GM12878 (cell line): Measurements from ENCODE around the gene BMF. TPM values are rescaled to one million over a fixed set of nuclear protein-coding genes. Genes with fewer than 3 reads are reported as not detected.

Source experiments
- ATAC-seq: fragments of 200-7000 bp; cut with Tn5 transposase; 3 replicates; pipeline ENCODE4 v1.9.1; 2020; ENCODE audit warnings: mild to moderate bottlenecking, moderate library complexity
- BruUV-seq: library from RNA; stranded (reverse); fragments of 400-500 nt; replicated peaks from 2 replicates; lab custom pipeline; 2021; lab: Mats Ljungman, UMichigan
- CTCF ChIA-PET: fragments of 300-600 bp; sonication (Branson Sonifier 250); formaldehyde crosslinking; extraction: SDS; loops from one replicate; lab custom pipeline; 2021; ENCODE audit warnings: inconsistent platforms; lab: Yijun Ruan, JAX
- POLR2A ChIA-PET: fragments of 350-600 bp; formaldehyde crosslinking; extraction: SDS; loops from one replicate; lab custom pipeline; 2021; ENCODE audit warnings: inconsistent platforms; lab: Charles Lee
- RAD21 ChIA-PET: fragments of 300-600 bp; sonication (Branson Sonifier 250); formaldehyde crosslinking; loops from one replicate; lab custom pipeline; 2023; ENCODE audit warnings: antibody characterized with exemption; ENCODE audit not compliant: unreplicated experiment; lab: Charles Lee
- SMC1A ChIA-PET: fragments of 300-600 bp; sonication (Branson Sonifier 250); formaldehyde crosslinking; loops from one replicate; lab custom pipeline; 2023; ENCODE audit not compliant: unreplicated experiment, uncharacterized antibody; lab: Charles Lee
- DNase-seq: peaks from one replicate; pipeline ENCODE4 v3.0.0-alpha.2; 2011; ENCODE audit warnings: low read depth, low spot score
- FAIRE-seq: peaks from 3 replicates; lab custom pipeline; 2011; peaks lifted over from hg19 to GRCh38; lab: Jason Lieb, UNC
- H2AFZ ChIP-seq: 2 replicates; pipeline ENCODE4 v1.6.0; 2011; ENCODE audit warnings: low read depth, low read length, control low read depth; ENCODE audit not compliant: control insufficient read depth
- H3K27ac ChIP-seq: 2 replicates; pipeline ENCODE4 v1.5.1; 2011; ENCODE audit warnings: control low read depth; ENCODE audit not compliant: control insufficient read depth, insufficient read depth
- H3K27me3 ChIP-seq, 2 experiments: replicated peaks in 1 of 2; 2 replicates each; pipeline versions ENCODE4 v1.6.0 to v1.6.1; 2011; ENCODE audit warnings: low read length in 1 of 2; ENCODE audit not compliant: control insufficient read depth in 2 of 2, insufficient read depth in 2 of 2
- H3K36me3 ChIP-seq, 2 experiments: 2 replicates each; pipeline ENCODE4 v1.5.1; 2011; ENCODE audit warnings: low read length in 1 of 2; ENCODE audit not compliant: control insufficient read depth in 2 of 2, insufficient read depth in 2 of 2
- H3K4me1 ChIP-seq: 2 replicates; pipeline ENCODE4 v1.6.1; 2011; ENCODE audit warnings: mild to moderate bottlenecking, low read length, moderate library complexity, mixed read lengths; ENCODE audit not compliant: control insufficient read depth, insufficient read depth
- H3K4me2 ChIP-seq: 2 replicates; pipeline ENCODE4 v1.6.0; 2011; ENCODE audit warnings: control low read depth; ENCODE audit not compliant: control insufficient read depth, insufficient read depth
- H3K4me3 ChIP-seq: fragments of 200-600 bp; sonication (generic); 2 replicates; pipeline ENCODE4 v1.5.1; 2016
- H3K79me2 ChIP-seq: 2 replicates; pipeline ENCODE4 v1.6.0; 2011; ENCODE audit warnings: low read length; ENCODE audit not compliant: control insufficient read depth, insufficient read depth
- H3K9ac ChIP-seq: 2 replicates; pipeline ENCODE4 v1.8.0; 2011; ENCODE audit warnings: low read length, control low read depth, mixed read lengths; ENCODE audit not compliant: control insufficient read depth, insufficient read depth
- H3K9me3 ChIP-seq: replicated peaks from 3 replicates; pipeline ENCODE4 v1.5.1; 2011; ENCODE audit warnings: mild to moderate bottlenecking, low read length; ENCODE audit not compliant: control insufficient read depth, insufficient read depth
- H4K20me1 ChIP-seq: 2 replicates; pipeline ENCODE4 v1.6.0; 2011; ENCODE audit not compliant: control insufficient read depth, insufficient read depth
- CBX3 ChIP-seq: fragments of 200-600 bp; sonication (generic); IDR thresholded peaks from 2 replicates; pipeline ENCODE4 v1.6.1; 2016; ENCODE audit warnings: low read depth, borderline replicate concordance
- CEBPZ ChIP-seq: fragments of 150-350 bp; IDR thresholded peaks from 2 replicates; pipeline ENCODE4 v1.6.1; 2016; ENCODE audit warnings: low read depth, low read length
- CREM ChIP-seq: IDR thresholded peaks from 2 replicates; pipeline ENCODE4 v1.6.1; 2014; ENCODE audit warnings: antibody characterized with exemption, low read depth
- EP300 ChIP-seq, 2 experiments: fragments of 150-350 bp in 1 of 2; IDR thresholded peaks; 2 replicates each; pipeline ENCODE4 v1.6.1; 2011 to 2012; ENCODE audit warnings: low read depth in 2 of 2, low read length in 2 of 2, borderline replicate concordance in 1 of 2, improper control_type of control experiment in 1 of 2, inconsistent platforms in 1 of 2; ENCODE audit not compliant: control insufficient read depth in 1 of 2
- MTA2 ChIP-seq: fragments of 450-650 bp; IDR thresholded peaks from 2 replicates; pipeline ENCODE4 v1.6.1; 2016; ENCODE audit warnings: low read depth, mild to moderate bottlenecking, moderate library complexity
- MYB ChIP-seq: fragments of 150-350 bp; IDR thresholded peaks from 2 replicates; pipeline ENCODE4 v1.6.1; 2014; ENCODE audit warnings: mild to moderate bottlenecking, low read depth, low read length, borderline replicate concordance
- REST ChIP-seq: IDR thresholded peaks from 2 replicates; pipeline ENCODE4 v1.6.1; 2012; ENCODE audit warnings: mild to moderate bottlenecking, low read depth, low read length
- ZNF687 ChIP-seq: fragments of 450-650 bp; IDR thresholded peaks from 2 replicates; pipeline ENCODE4 v1.6.1; 2017; ENCODE audit warnings: mild to moderate bottlenecking, moderate library complexity
- WGBS: methylation state at CpG from one replicate; pipeline ENCODE4 v1.1.6; 2016; ENCODE audit warnings: low lambda C conversion rate; ENCODE audit not compliant: insufficient replicate concordance, insufficient coverage; ENCODE audit errors: missing lambda C conversion rate; 5-methylcytosine and 5-hydroxymethylcytosine counted together
- in situ Hi-C: fragments of 300-500 bp; cut with MboI; formaldehyde crosslinking; loops from 9 replicates; pipeline ENCODE4 v1.14.3; 2018; ENCODE audit warnings: mixed read lengths
- intact Hi-C: fragments of 100-400 bp; cut with micrococcal nuclease; formaldehyde crosslinking; loops from one replicate; pipeline ENCODE4 v1.14.2; 2022; ENCODE audit not compliant: unreplicated experiment
- polyA plus RNA-seq, 11 experiments: library from polyadenylated mRNA; depleted of rRNA in 4 of 11; unstranded in 6 of 11; stranded (reverse) in 5 of 11; fragments of >200 nt; fragmentation: Nextera tagmentation in 4 of 11; fragmentation: Illumina TruSeq in 1 of 11; extraction: Ambion mirVana in 4 of 11; extraction: Trizol in 1 of 11; gene quantifications; 1 replicate in 1 of 11; 2 replicates in 10 of 11; pipeline versions ENCODE4 v1.2.1 to v1.2.3, GENCODE V29; 2011 to 2016; ENCODE audit warnings: inconsistent platforms in 2 of 11, missing spikeins in 2 of 11, low read depth in 1 of 11
- total RNA-seq, 4 experiments: library from RNA; depleted of rRNA in 3 of 4; stranded (reverse); fragments of >200 nt in 3 of 4; fragmentation: Illumina TruSeq in 1 of 4; extraction: Trizol in 1 of 4; gene quantifications; 2 replicates each; pipeline versions ENCODE4 v1.2.1 to v1.2.3, GENCODE V29; 2013 to 2021

Gene BMF
- total and polyA plus RNA-seq, 10 of the 15 experiments (the other 5 are each of a cell fraction or from before 2014, with no cell fraction given), result 0.82 to 34.9 (median 16.9) TPM

- H3K27me3 ChIP-seq, result no peaks in the 10 kb centered on the region
- WGBS, result 17% methylated on average over 6 of the region's 6 CpGs
- H3K27ac ChIP-seq, result peak overlapping the region; percentile 89
- peak overlapping the region; percentile 88 for H3K4me2 ChIP-seq
- no peaks in the 10 kb centered on the region for H3K9me3 ChIP-seq
- H3K4me3 ChIP-seq, result no peak overlapping the region
- intact Hi-C loops (no loop called here), in situ Hi-C loops (loop anchor here (10.0 kb wide), 1 partner anchor 50 kb away; the partner anchor contains the start of gene BMF)
- DNase-seq, result no peak
- ChIA-PET CTCF (interaction anchor here (0.9 to 23.9 kb wide), 7 partner anchors 8 to 220 kb away, joined by 3 to 578 read pairs (median 4); partner anchors contain the start of gene BMF), RAD21 (interaction anchor here (0.9 to 21.0 kb wide), 7 partner anchors 9 to 129 kb away, joined by 3 to 509 read pairs (median 4); partner anchors contain the start of gene BMF), POLR2A (interaction anchor here (0.6 to 5.8 kb wide), 9 partner anchors 8 to 114 kb away, joined by 3 to 72 read pairs (median 6); partner anchors contain the start of gene BMF), SMC1A (interaction anchor here (1.2 to 5.9 kb wide), 10 partner anchors 8 to 60 kb away, joined by 3 to 99 read pairs (median 6); no protein-coding TSS in a partner anchor)
- 0 out of 2 replicates have a peak, but pooled peaks cover under 1% of the 10 kb centered on the region for H3K79me2 ChIP-seq
- no peaks in the 10 kb centered on the region; a peak in 1 of 4 replicates for H3K36me3 ChIP-seq
- peak overlapping the region; percentile 26; the same call in 1 of the 2 replicates for H2AFZ ChIP-seq
- peak; percentile 86 for ATAC-seq
- no peaks in the 10 kb centered on the region for H4K20me1 ChIP-seq
- H3K9ac ChIP-seq, result peak overlapping the region; percentile 63
- no TSS peak for BruUV-seq
- H3K4me1 ChIP-seq, result peaks cover 56% of the 10 kb centered on the region
- peak; percentile 75 for FAIRE-seq
- TF ChIP-seq EP300 (IDR thresholded peaks at IDR 0.05; ENCODE audit: borderline replicate concordance in 1 of 2, control insufficient read depth in 1 of 2, low read depth in 2 of 2, low read length in 2 of 2), result no peak; a peak in 1 of 4 replicates
- peak; percentile 73; the same call in 1 of the 2 replicates for TF ChIP-seq CREM
- TF ChIP-seq MTA2, result peak; percentile 13; the same call in 1 of the 2 replicates
- peak; percentile 25; the same call in 1 of the 2 replicates for TF ChIP-seq ZNF687
- no peak for TF ChIP-seq CBX3
- no peak for TF ChIP-seq CEBPZ
- 0 out of 2 replicates have a peak, but pooled peaks have one; percentile 47 for TF ChIP-seq REST
- TF ChIP-seq MYB, result no peak
Measured at GRCh38 chr15:40054855-40055575, 53.7 kb downstream of the BMF start.
